SU-DHL-6 (cell line): ENCODE results near the gene CASS4.

ENCODE experiments used
- H2AFZ ChIP-seq: fragments of 200-600 bp; sonication (generic); 2 replicates; pipeline ENCODE4 v1.6.1; 2014; ENCODE audit warnings: low read depth, mild to moderate bottlenecking, moderate library complexity, mixed read lengths, antibody characterized with exemption, low read length; ENCODE audit not compliant: severe bottlenecking
- H3F3A ChIP-seq: fragments of 200-600 bp; shearing (Covaris generic); 2 replicates; pipeline ENCODE4 v1.6.0; 2016; ENCODE audit warnings: antibody characterized with exemption, mild to moderate bottlenecking; ENCODE audit not compliant: insufficient read depth
- H3K27ac ChIP-seq: fragments of 200-600 bp; sonication (generic); 2 replicates; pipeline ENCODE4 v1.5.1; 2016; ENCODE audit warnings: low read depth, mild to moderate bottlenecking, low read length, moderate library complexity, mixed read lengths
- H3K27me3 ChIP-seq: fragments of 200-600 bp; sonication (generic), shearing (Covaris generic); 2 replicates; pipeline ENCODE4 v1.6.0; 2014; ENCODE audit warnings: mild to moderate bottlenecking, low read length
- H3K36me3 ChIP-seq: fragments of 200-600 bp; sonication (generic); 2 replicates; pipeline ENCODE4 v1.6.1; 2014; ENCODE audit warnings: mild to moderate bottlenecking, low read length, mixed read lengths
- H3K4me2 ChIP-seq: fragments of 300-600, 200-600 bp; shearing (Covaris generic), sonication (generic); 2 replicates; pipeline ENCODE4 v1.6.0; 2014; ENCODE audit warnings: low read length, low read depth, mild to moderate bottlenecking; ENCODE audit not compliant: poor library complexity, severe bottlenecking
- H3K4me3 ChIP-seq: fragments of 200-600 bp; sonication (generic); 2 replicates; pipeline ENCODE4 v1.5.1; 2014; ENCODE audit warnings: antibody characterized with exemption, low read length, mild to moderate bottlenecking, mixed read lengths; ENCODE audit not compliant: insufficient read depth, poor library complexity, severe bottlenecking
- H3K79me2 ChIP-seq: fragments of 200-600 bp; sonication (generic); 2 replicates; pipeline ENCODE4 v1.6.1; 2014; ENCODE audit warnings: mild to moderate bottlenecking, low read length, moderate library complexity; ENCODE audit not compliant: insufficient read depth
- H3K9ac ChIP-seq: fragments of 200-600 bp; sonication (generic); 2 replicates; pipeline ENCODE4 v1.7.0; 2014; ENCODE audit warnings: mild to moderate bottlenecking, low read length
- H3K9me2 ChIP-seq: fragments of 200-600 bp; sonication (generic); replicated peaks from 2 replicates; pipeline ENCODE4 v1.6.1; 2014; ENCODE audit warnings: low read length; ENCODE audit not compliant: insufficient read depth
- H3K9me3 ChIP-seq: fragments of 200-600 bp; sonication (generic); 2 replicates; pipeline ENCODE4 v1.6.1; 2014; ENCODE audit warnings: low read length, mixed read lengths; ENCODE audit not compliant: insufficient read depth
- H4K20me1 ChIP-seq: fragments of 200-600 bp; sonication (generic); 2 replicates; pipeline ENCODE4 v1.6.1; 2014; ENCODE audit warnings: low read depth, mild to moderate bottlenecking, antibody characterized with exemption, low read length, moderate library complexity, mixed read lengths
- CTCF ChIP-seq: fragments of 200-600 bp; sonication (generic); IDR thresholded peaks from one replicate; pipeline ENCODE4 v1.5.1; 2017; ENCODE audit warnings: antibody characterized with exemption, mild to moderate bottlenecking, low read length, moderate library complexity; ENCODE audit not compliant: insufficient read depth, poor library complexity, severe bottlenecking
- EZH2phosphoT487 ChIP-seq: fragments of 200-600 bp; sonication (generic), shearing (Covaris generic); conservative IDR thresholded peaks from 2 replicates; pipeline ENCODE4 v1.6.1; 2018; ENCODE audit warnings: mild to moderate bottlenecking, antibody characterized with exemption, low read length, moderate library complexity, mixed read lengths

The CASS4 gene

GRCh38 chr20:56391596-56392131, 20.4 kb upstream of the CASS4 start:
- no peaks in the 10 kb centered on the region for H3F3A ChIP-seq
- peaks cover 79% of the 10 kb centered on the region for H3K79me2 ChIP-seq
- peak overlapping the region; percentile 93 for H3K9ac ChIP-seq
- no peak for TF ChIP-seq CTCF
- TF ChIP-seq EZH2phosphoT487: no peak
- H3K4me2 ChIP-seq: peak overlapping the region; percentile 66
- H3K27me3 ChIP-seq: no peaks in the 10 kb centered on the region
- H3K27ac ChIP-seq: peak overlapping the region; percentile 86
- H3K4me3 ChIP-seq: peak overlapping the region; percentile 99
- H4K20me1 ChIP-seq: 0 out of 2 replicates have a peak, but pooled peaks cover 1% of the 10 kb centered on the region
- no peak overlapping the region for H2AFZ ChIP-seq
- peaks cover 29% of the 10 kb centered on the region for H3K36me3 ChIP-seq
- H3K9me3 ChIP-seq: no peaks in the 10 kb centered on the region
- no peaks in the 10 kb centered on the region for H3K9me2 ChIP-seq

- no peaks in the 10 kb centered on the region for H3F3A ChIP-seq
- peaks cover 32% of the 10 kb centered on the region for H3K36me3 ChIP-seq
- H4K20me1 ChIP-seq: no peaks in the 10 kb centered on the region
- H3K9me2 ChIP-seq: no peaks in the 10 kb centered on the region
- peak within 1 kb of the TSS; percentile 86 for H3K27ac ChIP-seq
- peak within 1 kb of the TSS; percentile 93 for H3K9ac ChIP-seq
- peaks cover 75% of the 10 kb centered on the region for H3K79me2 ChIP-seq
- TF ChIP-seq EZH2phosphoT487 (no peak), CTCF (no peak)
- H3K4me3 ChIP-seq: peak within 1 kb of the TSS; percentile 99
- H3K4me2 ChIP-seq: peak within 1 kb of the TSS; percentile 98
- H2AFZ ChIP-seq: peak within 1 kb of the TSS; percentile 49
- H3K27me3 ChIP-seq: no peaks in the 10 kb centered on the region
- no peaks in the 10 kb centered on the region for H3K9me3 ChIP-seq
Measured at GRCh38 chr20:56392132-56392880, 19.8 kb upstream of the CASS4 start, which contains the start of the genes AURKA and CSTF1. Gene AURKA (minus strand): TSS chr20:56392215. CDS start chr20:56388197, 4,018 bp downstream. Gene CSTF1 (plus strand): TSS chr20:56392645. CDS start chr20:56395553, 2,908 bp downstream.

DNA sequence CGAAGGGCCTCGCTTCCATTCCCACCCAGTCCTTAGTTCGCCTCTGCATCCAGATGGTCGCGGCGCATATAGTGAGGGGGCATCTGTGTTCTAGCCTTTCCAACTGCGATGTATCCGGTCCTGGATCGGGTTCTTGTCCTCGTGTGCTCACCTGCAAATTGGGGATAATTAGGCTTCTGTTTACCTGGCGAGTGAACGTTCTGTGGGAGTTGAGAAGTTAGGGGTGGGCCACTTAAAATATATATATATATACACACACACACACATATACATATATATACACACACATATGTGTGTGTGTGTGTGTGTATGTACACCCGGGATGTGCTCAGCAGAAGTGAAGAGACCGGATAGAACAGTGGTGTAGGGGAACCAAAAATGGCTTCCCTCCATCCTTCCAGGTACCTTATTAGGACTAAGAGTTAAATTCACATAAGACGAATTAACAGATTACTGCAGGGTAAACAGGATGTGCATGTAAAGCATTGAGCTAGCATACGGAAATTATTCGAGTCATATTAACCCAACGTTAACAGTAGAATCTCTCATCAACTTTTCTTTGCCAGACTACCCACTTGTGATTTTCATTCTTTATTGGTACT, 19.1 kb upstream of the CASS4 start:
- H3K36me3 ChIP-seq: peaks cover 30% of the 10 kb centered on the region
- TF ChIP-seq CTCF: no peak
- TF ChIP-seq EZH2phosphoT487: no peak

More for the DNA sequence above, 19.1 kb upstream of the CASS4 start:
- peak overlapping the region; percentile 99 for H3K4me3 ChIP-seq
- H4K20me1 ChIP-seq: no peaks in the 10 kb centered on the region
- H3K9me3 ChIP-seq: no peaks in the 10 kb centered on the region
- H3F3A ChIP-seq: no peaks in the 10 kb centered on the region
- peaks cover 69% of the 10 kb centered on the region for H3K79me2 ChIP-seq
- H3K27ac ChIP-seq: peak overlapping the region; percentile 86
- H3K9me2 ChIP-seq: no peaks in the 10 kb centered on the region
- peak overlapping the region; percentile 49 for H2AFZ ChIP-seq
- H3K27me3 ChIP-seq: no peaks in the 10 kb centered on the region
- H3K9ac ChIP-seq: peak overlapping the region; percentile 93
- H3K4me2 ChIP-seq: peak overlapping the region; percentile 98
